Measurements from ENCODE around the gene ZNF45.

ZNF45 gene

DNA sequence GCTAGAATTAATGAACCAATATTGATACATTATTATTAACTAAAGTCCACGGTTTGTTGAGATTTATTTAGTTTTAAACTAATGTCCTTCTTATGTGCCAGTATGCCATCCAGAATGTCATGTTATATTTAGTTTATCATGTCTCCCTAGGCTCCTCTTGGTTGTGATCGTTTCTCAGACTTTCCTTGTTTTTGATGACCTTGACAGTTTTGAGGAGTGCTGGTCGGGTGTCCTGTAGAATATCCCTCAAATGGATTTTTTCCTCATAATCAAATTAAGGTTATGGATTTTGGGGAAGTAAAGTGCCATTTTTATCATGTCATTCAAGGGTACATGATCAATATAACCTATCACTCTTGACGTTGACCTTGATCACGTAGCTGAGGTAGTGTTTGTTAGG is 6.1 kb upstream of the ZNF45 start:
- POLR2A ChIA-PET, result no interaction called here
- H3K4me3 ChIP-seq (ENCODE audit: low read depth, low read length), result no peak overlapping the region
- TF ChIP-seq CTCF (IDR thresholded peaks at IDR 0.05; ENCODE audit: insufficient read depth, low read length, missing control alignments), result no peak
- CTCF ChIA-PET, result no interaction called here
- no peak for DNase-seq (ENCODE audit: low read depth, low spot score)

- no peak overlapping the region for H3K4me3 ChIP-seq (ENCODE audit: low read depth, low read length)
- TF ChIP-seq CTCF (IDR thresholded peaks at IDR 0.05; ENCODE audit: insufficient read depth, low read length, missing control alignments), result no peak
- ChIA-PET POLR2A (no interaction called here), CTCF (no interaction called here)
- DNase-seq (ENCODE audit: low read depth, low spot score), result no peak
Measured at GRCh38 chr19:43940719-43941118, 5.6 kb upstream of the ZNF45 start.

DNA sequence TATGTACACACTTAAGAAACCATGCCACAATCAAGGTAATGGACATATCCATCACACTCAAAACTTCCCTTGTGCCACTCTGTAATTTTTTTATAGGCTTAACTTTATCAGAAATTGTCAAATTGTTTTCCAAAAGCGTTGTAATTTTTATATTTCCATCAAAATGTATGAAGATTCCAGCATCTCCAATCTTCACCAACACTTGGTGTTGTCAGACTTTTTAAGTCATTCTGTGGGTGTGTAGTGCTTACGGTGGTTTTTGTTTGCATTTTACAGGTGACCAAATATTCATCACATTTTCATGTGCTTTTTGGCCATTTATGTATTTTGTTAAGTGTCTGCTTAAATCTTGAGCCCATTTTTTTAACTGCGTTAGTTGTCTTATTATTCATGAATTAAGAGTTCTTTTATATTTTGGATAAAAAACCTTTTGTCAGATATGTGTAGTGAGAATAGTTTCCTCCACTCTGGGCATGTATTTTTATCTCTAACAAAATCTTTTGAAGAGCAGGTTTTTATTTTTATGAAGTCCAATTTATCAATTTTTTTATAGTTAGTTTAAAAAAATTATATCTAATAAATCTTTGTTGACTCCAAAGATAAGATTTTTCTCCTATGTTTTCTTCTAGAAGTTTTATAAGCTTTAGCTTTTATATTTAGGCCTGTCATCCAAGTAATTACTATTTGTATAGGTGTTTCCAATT is 4.6 kb upstream of the ZNF45 start:
- no peak for TF ChIP-seq CTCF (IDR thresholded peaks at IDR 0.05; ENCODE audit: insufficient read depth, low read length, missing control alignments)
- POLR2A ChIA-PET, result no interaction called here
- DNase-seq (ENCODE audit: low read depth, low spot score), result no peak
- CTCF ChIA-PET, result no interaction called here
- no peak overlapping the region for H3K4me3 ChIP-seq (ENCODE audit: low read depth, low read length)

- TF ChIP-seq CTCF (IDR thresholded peaks at IDR 0.05; ENCODE audit: insufficient read depth, low read length, missing control alignments), result no peak
- no peak for DNase-seq (ENCODE audit: low read depth, low spot score)
- CTCF ChIA-PET, result interaction anchor here (0.6 to 1.1 kb wide), 2 partner anchors 12 to 46 kb away, joined by 3 read pairs; no protein-coding TSS in a partner anchor
- POLR2A ChIA-PET, result no interaction called here
- H3K4me3 ChIP-seq (ENCODE audit: low read depth, low read length), result no peak overlapping the region
Measured at GRCh38 chr19:43936188-43936587, 1.1 kb upstream of the ZNF45 start.

DNA sequence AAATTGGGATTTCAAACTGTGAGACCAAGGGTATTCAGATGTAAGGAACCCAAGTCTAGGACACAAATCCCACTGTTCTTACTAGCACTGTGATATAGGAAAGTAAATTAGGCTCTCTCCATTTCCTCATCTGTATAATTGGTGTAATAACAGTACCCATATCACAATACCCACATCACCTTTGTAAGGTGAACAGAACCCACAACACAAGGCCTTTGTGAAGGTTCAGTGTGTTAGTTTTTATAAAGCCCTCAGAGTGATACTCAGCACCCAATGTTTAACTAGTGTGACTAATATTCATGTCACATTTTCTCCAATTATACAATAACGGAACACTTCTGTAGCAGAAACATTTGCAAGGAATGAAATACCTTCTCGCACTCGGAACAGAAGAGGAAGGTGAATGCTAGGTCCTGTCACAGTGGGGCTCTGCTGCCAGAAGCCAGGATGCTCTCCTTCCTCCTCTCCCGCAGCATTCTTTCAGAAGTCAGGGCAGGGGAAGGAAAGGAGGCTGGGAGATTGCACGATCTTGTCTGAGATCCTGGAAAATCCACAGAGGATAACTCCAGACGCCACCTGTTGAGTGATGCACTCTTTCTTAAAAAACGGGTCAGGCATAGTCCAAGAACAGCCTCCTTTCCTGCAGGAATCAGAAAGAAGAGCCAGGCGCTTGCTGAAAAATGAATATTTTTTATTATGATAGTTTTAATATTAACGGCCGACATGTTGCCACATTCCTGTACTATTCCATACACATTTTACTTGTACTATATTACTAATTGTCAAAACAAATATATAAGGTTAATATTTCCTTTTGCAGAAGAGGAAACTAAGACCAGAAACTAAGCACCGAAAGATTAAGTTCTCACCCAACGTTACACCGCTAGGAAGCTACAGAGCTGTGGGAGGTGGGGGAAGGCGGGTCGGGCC is 762 bp downstream of the ZNF45 start:
- ChIA-PET CTCF (interaction anchor here (1.6 kb wide), 1 partner anchor 17 kb away, joined by 7 read pairs; the partner anchor contains the start of gene ZNF221), POLR2A (interaction anchor here (0.9 to 1.6 kb wide), 4 partner anchors 17 to 160 kb away, joined by 3 to 13 read pairs (median 5); partner anchors contain the start of genes ZNF221, ZNF222 and ZNF224)
- H3K4me3 ChIP-seq (ENCODE audit: low read depth, low read length), result peak overlapping the region; percentile 84
- peak; percentile 6 for TF ChIP-seq CTCF (IDR thresholded peaks at IDR 0.05; ENCODE audit: insufficient read depth, low read length, missing control alignments)
- DNase-seq (ENCODE audit: low read depth, low spot score), result no peak

GRCh38 chr19:43928820-43929219 is 6.3 kb downstream of the ZNF45 start:
- no peak for DNase-seq (ENCODE audit: low read depth, low spot score)
- CTCF ChIA-PET, result interaction anchor here (1.5 kb wide), 1 partner anchor 11 kb away, joined by 3 read pairs; no protein-coding TSS in a partner anchor

More at GRCh38 chr19:43928820-43929219, 6.3 kb downstream of the ZNF45 start:
- TF ChIP-seq CTCF (IDR thresholded peaks at IDR 0.05; ENCODE audit: insufficient read depth, low read length, missing control alignments), result no peak
- H3K4me3 ChIP-seq (ENCODE audit: low read depth, low read length), result no peak overlapping the region
- POLR2A ChIA-PET, result no interaction called here
